ENCODE measurements around the gene ZNF222.

DNA sequence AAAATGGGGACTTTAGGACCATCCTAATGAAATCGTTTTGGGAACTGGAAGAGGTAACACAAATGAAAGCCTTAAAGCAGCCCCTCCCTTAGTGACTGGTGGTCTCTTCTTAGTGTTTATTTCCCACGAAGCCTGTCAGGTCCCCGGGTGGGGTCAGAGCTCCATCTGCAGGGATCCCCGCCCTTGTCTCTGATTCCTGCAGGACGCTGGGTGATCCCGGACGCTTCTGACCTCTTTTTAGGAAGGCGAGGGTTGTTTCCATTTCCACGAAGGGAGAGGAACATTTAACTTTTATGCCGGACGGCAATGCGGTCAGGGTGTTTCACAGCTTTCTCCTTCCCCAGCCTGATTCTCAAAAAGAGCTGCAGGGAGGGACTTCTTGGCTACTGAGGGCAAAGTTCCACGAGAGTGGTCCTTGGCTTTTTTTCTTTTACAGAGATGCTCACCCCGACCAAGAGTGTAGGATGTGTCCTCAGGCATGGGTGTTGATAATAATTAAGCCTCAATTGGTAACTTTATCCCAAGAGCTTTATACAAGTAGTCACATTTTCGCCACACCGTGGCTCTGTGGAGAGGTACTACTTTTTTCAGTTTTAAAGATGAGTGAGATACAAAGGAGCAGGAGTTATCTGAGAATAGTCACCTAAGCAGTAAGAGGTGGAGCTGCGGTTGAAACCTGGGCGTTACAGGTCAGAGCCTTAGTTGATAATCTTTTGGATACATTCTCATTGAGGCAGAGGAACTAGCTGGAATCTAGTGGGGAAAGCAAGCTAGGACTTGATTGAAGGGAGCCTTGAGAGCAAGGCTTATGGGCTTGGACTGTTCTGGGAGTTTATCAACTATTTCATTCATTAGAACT lies 47.6 kb downstream of the ZNF222 start:
- TF ChIP-seq GATA2 (IDR thresholded peaks at IDR 0.05; ENCODE audit: low read depth, low read length): no peak
- no peak for TF ChIP-seq GATA3 (IDR thresholded peaks at IDR 0.05; ENCODE audit: low read depth, low read length)

All from SH-SY5Y (cell line).